Subcutaneous abdominal adipose tissue (tissue), 5 donors: ENCODE measurements around the gene MCC.

Experiments used
- H3K27ac ChIP-seq: one replicate; pipeline ENCODE4 v1.7.0; 2013; ENCODE audit warnings: low read depth, mild to moderate bottlenecking, inconsistent platforms, low read length, moderate library complexity
- H3K27me3 ChIP-seq, 5 donors: one replicate each; pipeline ENCODE4 v1.7.0; 2013; ENCODE audit warnings: low read length in 5 of 5, inconsistent platforms in 1 of 5; ENCODE audit not compliant: control insufficient read depth in 5 of 5, insufficient read depth in 4 of 5
- H3K36me3 ChIP-seq, 5 donors: one replicate each; pipeline ENCODE4 v1.7.0; 2013; ENCODE audit warnings: low read length in 5 of 5; ENCODE audit not compliant: control insufficient read depth in 5 of 5, insufficient read depth in 5 of 5
- H3K4me1 ChIP-seq, 5 donors: one replicate each; pipeline ENCODE4 v1.7.0; 2013; ENCODE audit warnings: low read length in 5 of 5, mild to moderate bottlenecking in 3 of 5, moderate library complexity in 1 of 5; ENCODE audit not compliant: control insufficient read depth in 5 of 5, insufficient read depth in 5 of 5
- H3K4me3 ChIP-seq, 5 donors: one replicate each; pipeline ENCODE4 v1.7.0; 2013; ENCODE audit warnings: low read length in 5 of 5, low read depth in 1 of 5
- H3K9ac ChIP-seq, 5 donors: one replicate each; pipeline ENCODE4 v1.7.0; 2013; ENCODE audit warnings: low read length in 5 of 5, mild to moderate bottlenecking in 4 of 5, moderate library complexity in 3 of 5
- H3K9me3 ChIP-seq, 5 donors: one replicate each; pipeline ENCODE4 v1.7.0; 2013; ENCODE audit warnings: low read length in 5 of 5; ENCODE audit not compliant: control insufficient read depth in 5 of 5
- donor health status: healthy.
- donor health status: healthy.
- donor health status: healthy.
- donor health status: healthy.
- donor health status: healthy.

The MCC gene

GRCh38 chr5:113003763-113004162 lies 484.5 kb downstream of the MCC start:
- H3K9ac ChIP-seq = no peak overlapping the region
- no peak overlapping the region for H3K4me3 ChIP-seq
- H3K4me1 ChIP-seq = no peaks in the 10 kb centered on the region
- no peaks in the 10 kb centered on the region for H3K9me3 ChIP-seq
- no peak overlapping the region for H3K27ac ChIP-seq
- H3K36me3 ChIP-seq = peaks cover 26 to 49% (median 30%) of the 10 kb centered on the region in 5 donors
- no peaks in the 10 kb centered on the region for H3K27me3 ChIP-seq

- H3K36me3 ChIP-seq = peaks cover 21 to 44% (median 28%) of the 10 kb centered on the region in 5 donors
- H3K27ac ChIP-seq = no peak overlapping the region
- H3K4me3 ChIP-seq = no peak overlapping the region
- no peaks in the 10 kb centered on the region for H3K4me1 ChIP-seq
- no peak overlapping the region for H3K9ac ChIP-seq
- H3K9me3 ChIP-seq = no peaks in the 10 kb centered on the region
- no peaks in the 10 kb centered on the region for H3K27me3 ChIP-seq
These were observed 485.8 kb downstream of the MCC start for GRCh38 chr5:113002423-113002822.

GRCh38 chr5:113000466-113000865 lies 487.8 kb downstream of the MCC start:
- Histone ChIP-seq H3K36me3 (peaks cover 20 to 39% (median 24%) of the 10 kb centered on the region in 5 donors), H3K9ac (peak overlapping the region in 1 of 5 donors; percentile 11), H3K27ac (no peak overlapping the region), H3K4me1 (peaks cover 0 to 7% (median 4%) of the 10 kb centered on the region in 5 donors), H3K27me3 (no peaks in the 10 kb centered on the region), H3K4me3 (no peak overlapping the region), H3K9me3 (no peaks in the 10 kb centered on the region)

GRCh38 chr5:112998296-112998695 lies 490.0 kb downstream of the MCC start:
- Histone ChIP-seq H3K4me1 (peaks cover 0 to 7% (median 4%) of the 10 kb centered on the region in 5 donors), H3K36me3 (peaks cover 14 to 38% (median 24%) of the 10 kb centered on the region in 5 donors), H3K27ac (no peak overlapping the region), H3K9ac (no peak overlapping the region), H3K4me3 (no peak overlapping the region), H3K9me3 (no peaks in the 10 kb centered on the region), H3K27me3 (no peaks in the 10 kb centered on the region)

GRCh38 chr5:112996830-112997374 lies 491.4 kb downstream of the MCC start:
- H3K36me3 ChIP-seq = peaks cover 4 to 27% (median 15%) of the 10 kb centered on the region in 5 donors
- H3K27ac ChIP-seq = no peak overlapping the region
- H3K9me3 ChIP-seq = no peaks in the 10 kb centered on the region
- H3K4me1 ChIP-seq = peaks cover 0 to 7% (median 4%) of the 10 kb centered on the region in 5 donors
- H3K9ac ChIP-seq = no peak overlapping the region
- no peak overlapping the region for H3K4me3 ChIP-seq
- no peaks in the 10 kb centered on the region for H3K27me3 ChIP-seq

GRCh38 chr5:112995764-112996618 lies 492.3 kb downstream of the MCC start:
- H3K36me3 ChIP-seq = peaks cover 4 to 18% (median 10%) of the 10 kb centered on the region in 5 donors
- H3K4me1 ChIP-seq = peaks cover 0 to 7% (median 4%) of the 10 kb centered on the region in 5 donors
- H3K9me3 ChIP-seq = no peaks in the 10 kb centered on the region
- H3K27me3 ChIP-seq = no peaks in the 10 kb centered on the region
- no peak overlapping the region for H3K4me3 ChIP-seq
- H3K27ac ChIP-seq = no peak overlapping the region
- H3K9ac ChIP-seq = no peak overlapping the region

- Histone ChIP-seq H3K9me3 (no peaks in the 10 kb centered on the region), H3K9ac (no peak overlapping the region)
These were observed 502.0 kb downstream of the MCC start for GRCh38 chr5:112986224-112986623.

GRCh38 chr5:112983363-112983762 lies 504.9 kb downstream of the MCC start:
- Histone ChIP-seq H3K27me3 (no peaks in the 10 kb centered on the region), H3K9ac (no peak overlapping the region), H3K4me1 (peaks cover 0 to 17% (median 8%) of the 10 kb centered on the region in 5 donors)

More at GRCh38 chr5:112986224-112986623, 502.0 kb downstream of the MCC start:
- no peaks in the 10 kb centered on the region for H3K4me1 ChIP-seq
- H3K4me3 ChIP-seq = no peak overlapping the region
- H3K27ac ChIP-seq = no peak overlapping the region
- peaks cover 0 to 9% (median 0%) of the 10 kb centered on the region in 5 donors for H3K36me3 ChIP-seq
- H3K27me3 ChIP-seq = no peaks in the 10 kb centered on the region

GRCh38 chr5:112979723-112980122 lies 508.5 kb downstream of the MCC start:
- Histone ChIP-seq H3K4me3 (no peak overlapping the region), H3K4me1 (peaks cover 2 to 30% (median 26%) of the 10 kb centered on the region in 5 donors), H3K9me3 (no peaks in the 10 kb centered on the region), H3K27me3 (no peaks in the 10 kb centered on the region), H3K27ac (no peak overlapping the region), H3K36me3 (peaks cover 0 to 8% (median 0%) of the 10 kb centered on the region in 5 donors), H3K9ac (no peak overlapping the region)

More at GRCh38 chr5:112983363-112983762, 504.9 kb downstream of the MCC start:
- no peak overlapping the region for H3K4me3 ChIP-seq
- H3K9me3 ChIP-seq = no peaks in the 10 kb centered on the region
- peaks cover 0 to 11% (median 0%) of the 10 kb centered on the region in 5 donors for H3K36me3 ChIP-seq
- no peak overlapping the region for H3K27ac ChIP-seq

GRCh38 chr5:112978836-112979235 lies 509.4 kb downstream of the MCC start:
- H3K4me1 ChIP-seq = peaks cover 2 to 30% (median 26%) of the 10 kb centered on the region in 5 donors
- H3K9me3 ChIP-seq = no peaks in the 10 kb centered on the region
- H3K4me3 ChIP-seq = no peak overlapping the region
- no peaks in the 10 kb centered on the region for H3K27me3 ChIP-seq
- H3K9ac ChIP-seq = peak overlapping the region in 1 of 5 donors; percentile 2
- H3K36me3 ChIP-seq = peaks cover 0 to 3% (median 0%) of the 10 kb centered on the region in 5 donors
- H3K27ac ChIP-seq = no peak overlapping the region
